Keratinocyte (primary cell): Measurements from ENCODE around the gene NFATC1. TPM values are rescaled to one million over a fixed set of nuclear protein-coding genes. Genes with fewer than 3 reads are reported as not detected.

Source experiments
- DNase-seq: peaks from one replicate; pipeline ENCODE4 v3.0.0-alpha.2; 2011; ENCODE audit warnings: low read depth, missing footprints, low spot score
- FAIRE-seq: peaks from 2 replicates; lab custom pipeline; 2011; peaks lifted over from hg19 to GRCh38; lab: Jason Lieb, UNC
- H2AFZ ChIP-seq: 2 replicates; pipeline ENCODE4 v1.6.0; 2012; ENCODE audit warnings: low read length, control low read depth, inconsistent platforms; ENCODE audit not compliant: control insufficient read depth
- H3K27ac ChIP-seq: 2 replicates; pipeline ENCODE4 v1.5.1; 2011; ENCODE audit warnings: low read length; ENCODE audit not compliant: control insufficient read depth, insufficient read depth
- H3K27me3 ChIP-seq: 3 replicates; pipeline ENCODE4 v1.6.0; 2011; ENCODE audit warnings: low read length; ENCODE audit not compliant: control insufficient read depth, insufficient read depth; ENCODE audit errors: extremely low read depth
- H3K36me3 ChIP-seq, 2 experiments: 2 replicates in 1 of 2; 3 replicates in 1 of 2; pipeline ENCODE4 v1.5.1; 2011; ENCODE audit warnings: low read length in 2 of 2, mild to moderate bottlenecking in 1 of 2; ENCODE audit not compliant: control insufficient read depth in 2 of 2, insufficient read depth in 2 of 2; ENCODE audit errors: extremely low read depth in 1 of 2
- H3K4me1 ChIP-seq: 3 replicates; pipeline ENCODE4 v1.5.1; 2011; ENCODE audit warnings: low read length; ENCODE audit not compliant: control insufficient read depth, insufficient read depth; ENCODE audit errors: extremely low read depth
- H3K4me2 ChIP-seq: 3 replicates; pipeline ENCODE4 v1.6.0; 2011; ENCODE audit warnings: low read depth, low read length; ENCODE audit not compliant: control insufficient read depth, insufficient read depth; ENCODE audit errors: extremely low read depth
- H3K4me3 ChIP-seq, 3 experiments: fragments of 200-600 bp in 1 of 3; sonication (generic) in 1 of 3; 2 replicates in 2 of 3; 3 replicates in 1 of 3; pipeline ENCODE4 v1.5.1; 2011 to 2016; ENCODE audit warnings: low read length in 3 of 3, mild to moderate bottlenecking in 3 of 3, control low read depth in 2 of 3, inconsistent platforms in 1 of 3, low read depth in 1 of 3, mixed read lengths in 1 of 3, mixed run types in 1 of 3, moderate library complexity in 1 of 3; ENCODE audit not compliant: control insufficient read depth in 2 of 3, insufficient read depth in 2 of 3; ENCODE audit errors: extremely low read depth in 1 of 3
- H3K79me2 ChIP-seq: 2 replicates; pipeline ENCODE4 v1.6.0; 2012; ENCODE audit warnings: low read length; ENCODE audit not compliant: control insufficient read depth, insufficient read depth
- H3K9ac ChIP-seq: 3 replicates; pipeline ENCODE4 v1.6.0; 2011; ENCODE audit warnings: low read length; ENCODE audit not compliant: control insufficient read depth, insufficient read depth; ENCODE audit errors: extremely low read depth
- H3K9me1 ChIP-seq: 3 replicates; pipeline ENCODE4 v1.6.0; 2011; ENCODE audit warnings: low read length; ENCODE audit not compliant: control insufficient read depth, insufficient read depth; ENCODE audit errors: extremely low read depth
- H3K9me3 ChIP-seq: 2 replicates; pipeline ENCODE4 v1.5.1; 2012; ENCODE audit warnings: low read depth, low read length; ENCODE audit not compliant: control insufficient read depth
- H4K20me1 ChIP-seq: 3 replicates; pipeline ENCODE4 v1.6.0; 2011; ENCODE audit warnings: low read length; ENCODE audit not compliant: control insufficient read depth, insufficient read depth; ENCODE audit errors: extremely low read depth
- CTCF ChIP-seq, 3 experiments: IDR thresholded peaks in 1 of 3; conservative IDR thresholded peaks in 1 of 3; optimal IDR thresholded peaks in 1 of 3; 2 replicates in 2 of 3; 3 replicates in 1 of 3; pipeline versions ENCODE3 to v1.5.1; 2011; ENCODE audit warnings: low read length in 3 of 3, mild to moderate bottlenecking in 3 of 3, moderate library complexity in 2 of 3, control low read depth in 1 of 3, inconsistent platforms in 1 of 3; ENCODE audit not compliant: insufficient read depth in 2 of 3; ENCODE audit errors: extremely low read depth in 1 of 3
- EZH2 ChIP-seq: IDR thresholded peaks from one replicate; pipeline ENCODE4 v1.6.1; 2012; ENCODE audit warnings: inconsistent platforms, mild to moderate bottlenecking, low read length, moderate library complexity
- dilution Hi-C: fragments of 300-500 bp; cut with MboI; formaldehyde crosslinking; loops from one replicate; pipeline ENCODE4 v1.7.0; 2020; ENCODE audit warnings: low sequenced_read_pairs; ENCODE audit not compliant: extremely low pct_ligation_motif_present
- polyA plus RNA-seq, 5 experiments: library from polyadenylated mRNA; depleted of rRNA in 3 of 5; stranded (reverse) in 3 of 5; stranded (forward) in 1 of 5; unstranded in 1 of 5; fragments of >200 nt; gene quantifications; 1 replicate in 1 of 5; 2 replicates in 3 of 5; 3 replicates in 1 of 5; pipeline versions ENCODE4 v1.2.1 to v1.2.3, GENCODE V29; 2011 to 2012; ENCODE audit warnings: missing spikeins in 2 of 5, low read depth in 1 of 5, low replicate concordance in 1 of 5

Gene NFATC1
- polyA plus RNA-seq, 1 donor (not counting 4 experiments of a cell fraction or from before 2014, with no cell fraction given) = 0.77 TPM

- no peaks in the 10 kb centered on the region for H3K9me1 ChIP-seq
- no peak overlapping the region for H2AFZ ChIP-seq
- no peaks in the 10 kb centered on the region for H3K4me1 ChIP-seq
- dilution Hi-C loops = no loop called here
- TF ChIP-seq CTCF (optimal IDR thresholded peaks at IDR 0.05 in 1 of 3, IDR thresholded peaks at IDR 0.05 in 1 of 3, conservative IDR thresholded peaks at IDR 0.05 in 1 of 3; ENCODE audit: extremely low read depth in 1 of 3, insufficient read depth in 2 of 3, low read length in 3 of 3) (no peak), EZH2 (no peak)
- DNase-seq (no peak), FAIRE-seq (no peak)
- no peaks in the 10 kb centered on the region for H4K20me1 ChIP-seq
- no peak overlapping the region for H3K27ac ChIP-seq
- H3K36me3 ChIP-seq = no peaks in the 10 kb centered on the region
- no peaks in the 10 kb centered on the region for H3K9me3 ChIP-seq
- H3K9ac ChIP-seq = no peak overlapping the region
- H3K27me3 ChIP-seq = no peaks in the 10 kb centered on the region
- H3K4me2 ChIP-seq = no peak overlapping the region
- no peak overlapping the region for H3K4me3 ChIP-seq
- no peaks in the 10 kb centered on the region for H3K79me2 ChIP-seq
Measured at GRCh38 chr18:79485788-79486355, 90.1 kb downstream of the NFATC1 start.

- Histone ChIP-seq H3K36me3 (no peaks in the 10 kb centered on the region), H3K9ac (no peak overlapping the region), H3K27me3 (no peaks in the 10 kb centered on the region), H4K20me1 (no peaks in the 10 kb centered on the region), H3K79me2 (no peaks in the 10 kb centered on the region), H3K4me2 (no peak overlapping the region), H3K9me3 (no peaks in the 10 kb centered on the region), H3K4me3 (no peak overlapping the region), H3K27ac (no peak overlapping the region), H3K9me1 (no peaks in the 10 kb centered on the region), H3K4me1 (no peaks in the 10 kb centered on the region), H2AFZ (no peak overlapping the region)
- DNase-seq = no peak
- TF ChIP-seq EZH2 = no peak
- TF ChIP-seq CTCF (optimal IDR thresholded peaks at IDR 0.05 in 1 of 3, IDR thresholded peaks at IDR 0.05 in 1 of 3, conservative IDR thresholded peaks at IDR 0.05 in 1 of 3; ENCODE audit: extremely low read depth in 1 of 3, insufficient read depth in 2 of 3, low read length in 3 of 3) = no peak
- dilution Hi-C loops = no loop called here
- FAIRE-seq = no peak
Measured at GRCh38 chr18:79486356-79487182, 90.8 kb downstream of the NFATC1 start.
